ENCODE results near the gene WDR73. TPM values are rescaled to one million over a fixed set of nuclear protein-coding genes. Genes with fewer than 3 reads are reported as not detected.
"Not testable (repeated sequence)": the region's sequence is repeated elsewhere in the genome, so short reads cannot be mapped to it uniquely, and the experiment has no call there.

WDR73 gene
- total and polyA plus RNA-seq, 2 of the 8 experiments (the other 6 are each of a cell fraction or from before 2014, with no cell fraction given), result 22.7 to 23.1 TPM

- TF ChIP-seq CHD2 (IDR thresholded peaks at IDR 0.05; ENCODE audit: low read length) (no peak), GABPA (IDR thresholded peaks at IDR 0.05; ENCODE audit: borderline replicate concordance, insufficient read depth, low read length) (no peak), RBBP5 (IDR thresholded peaks at IDR 0.05; ENCODE audit: borderline replicate concordance, low read depth, low read length) (no peak), NRF1 (IDR thresholded peaks at IDR 0.05; ENCODE audit: low read depth, low read length) (no peak), EGR1 (IDR thresholded peaks at IDR 0.05; ENCODE audit: borderline replicate concordance, low read depth, low read length) (no peak), RXRA (IDR thresholded peaks at IDR 0.05; ENCODE audit: insufficient read depth, low read depth, low read length) (no peak)
Measured at GRCh38 chr15:84689858-84690257, 35.8 kb upstream of the WDR73 start (continued).

- H2BK5ac ChIP-seq (ENCODE audit: low read depth, low read length), result not testable (repeated sequence)
Measured at GRCh38 chr15:84686446-84686845, 32.4 kb upstream of the WDR73 start.

More at GRCh38 chr15:84686446-84686845, 32.4 kb upstream of the WDR73 start:
- not testable (repeated sequence) for H3K79me2 ChIP-seq (ENCODE audit: control insufficient read depth in 1 of 2, insufficient read depth in 2 of 2, low read length in 2 of 2); H3K4me3 ChIP-seq (ENCODE audit: extremely low read depth in 1 of 4, insufficient read depth in 2 of 4, low read depth in 3 of 4, low read length in 4 of 4); H3K9me3 ChIP-seq (ENCODE audit: insufficient read depth in 2 of 2, low read depth in 1 of 2, low read length in 1 of 2); H4K5ac ChIP-seq (ENCODE audit: insufficient read length, low read depth, low read length); H4K8ac ChIP-seq (ENCODE audit: extremely low read depth, insufficient read depth, low read length); H3K4ac ChIP-seq (replicated peaks; ENCODE audit: insufficient read length, low read depth, low read length); H4K20me1 ChIP-seq (replicated peaks in 1 of 2; ENCODE audit: control insufficient read depth in 1 of 2, insufficient read depth in 2 of 2, low read length in 2 of 2); DNase-seq (ENCODE audit: low read depth in 1 of 2, low spot score in 2 of 2); H3K23ac ChIP-seq (ENCODE audit: insufficient read length); H2BK120ac ChIP-seq (replicated peaks; ENCODE audit: low read depth, low read length); H4K91ac ChIP-seq (replicated peaks; ENCODE audit: insufficient read length, low read length); H3K23me2 ChIP-seq (ENCODE audit: low read depth, low read length); FAIRE-seq; H3K9ac ChIP-seq (replicated peaks in 1 of 4; ENCODE audit: extremely low read depth in 1 of 4, low read depth in 3 of 4, low read length in 3 of 4); H3K4me1 ChIP-seq (replicated peaks in 1 of 4; ENCODE audit: control insufficient read depth in 3 of 4, insufficient read depth in 4 of 4, low read length in 3 of 4); H3K27me3 ChIP-seq (replicated peaks in 1 of 4; ENCODE audit: control insufficient read depth in 3 of 4, extremely low read depth in 1 of 4, insufficient read depth in 3 of 4, low read length in 3 of 4); H3K14ac ChIP-seq (ENCODE audit: insufficient read length); H2AK5ac ChIP-seq (ENCODE audit: low read depth, low read length); H2AFZ ChIP-seq (ENCODE audit: low read length); H3K56ac ChIP-seq (replicated peaks; ENCODE audit: insufficient read length, low read depth, low read length); H3K18ac ChIP-seq (ENCODE audit: extremely low read depth, low read length); H3K79me1 ChIP-seq (ENCODE audit: low read depth, low read length); H2BK20ac ChIP-seq (ENCODE audit: low read length); H2BK15ac ChIP-seq (ENCODE audit: low read length); H3K27ac ChIP-seq (ENCODE audit: low read depth, low read length); H3K4me2 ChIP-seq (ENCODE audit: insufficient read depth in 1 of 2, low read depth in 2 of 2, low read length in 2 of 2); H2BK12ac ChIP-seq (ENCODE audit: low read depth, low read length)
- ChIA-PET POLR2A (ENCODE audit: partially characterized antibody) (interaction anchor here (1.2 to 1.3 kb wide), 2 partner anchors 22 to 29 kb away, joined by 3 read pairs; partner anchors contain the start of gene SEC11A), CTCF (ENCODE audit: partially characterized antibody) (interaction anchor here (0.7 to 1.1 kb wide), 2 partner anchors 13 to 154 kb away, joined by 3 read pairs; no protein-coding TSS in a partner anchor)
- WGBS, 2 experiments (ENCODE audit: extremely low coverage in 1 of 2, insufficient coverage in 1 of 2, insufficient read length in 1 of 2, insufficient replicate concordance in 2 of 2, low coverage in 1 of 2, low lambda C conversion rate in 2 of 2, missing lambda C conversion rate in 1 of 2), result 93% methylated on average over 7 of the region's 7 CpGs; no CpG with 5 or more reads in 1 of the 2 experiments
- H3K36me3 ChIP-seq (ENCODE audit: control insufficient read depth in 2 of 4, insufficient read depth in 4 of 4, low read length in 3 of 4), result peaks cover 0 to 61% (median 16%) of the 10 kb centered on the region in 4 experiments; a peak in 5 of 8 replicates
